ENCODE data around the gene DMBT1.
"Not testable (repeated sequence)": the region's sequence is repeated elsewhere in the genome, so short reads cannot be mapped to it uniquely, and the experiment has no call there.

DMBT1 gene

GRCh38 chr10:122566632-122567031 is 6.1 kb downstream of the DMBT1 start:
- Histone ChIP-seq H3K36me3 (ENCODE audit: control insufficient read depth, insufficient read depth, low read length) (no peaks in the 10 kb centered on the region), H3K9ac (ENCODE audit: low read depth, low read length) (no peak overlapping the region), H3K4me1 (ENCODE audit: control insufficient read depth, insufficient read depth, low read length) (no peaks in the 10 kb centered on the region), H3K9me3 (ENCODE audit: control insufficient read depth, insufficient read depth, low read length) (no peaks in the 10 kb centered on the region), H3K27me3 (ENCODE audit: control insufficient read depth, insufficient read depth, low read length) (no peaks in the 10 kb centered on the region), H3K4me3 (ENCODE audit: low read depth, low read length) (no peak overlapping the region)

GRCh38 chr10:122567056-122567660 is 6.6 kb downstream of the DMBT1 start:
- H3K4me1 ChIP-seq (ENCODE audit: control insufficient read depth, insufficient read depth, low read length), result no peaks in the 10 kb centered on the region
- H3K9ac ChIP-seq (ENCODE audit: low read depth, low read length), result no peak overlapping the region
- H3K36me3 ChIP-seq (ENCODE audit: control insufficient read depth, insufficient read depth, low read length), result no peaks in the 10 kb centered on the region
- no peak overlapping the region for H3K4me3 ChIP-seq (ENCODE audit: low read depth, low read length)
- no peaks in the 10 kb centered on the region for H3K27me3 ChIP-seq (ENCODE audit: control insufficient read depth, insufficient read depth, low read length)
- no peaks in the 10 kb centered on the region for H3K9me3 ChIP-seq (ENCODE audit: control insufficient read depth, insufficient read depth, low read length)

GRCh38 chr10:122568551-122568950 is 8.0 kb downstream of the DMBT1 start:
- no peak overlapping the region for H3K9ac ChIP-seq (ENCODE audit: low read depth, low read length)
- H3K4me1 ChIP-seq (ENCODE audit: control insufficient read depth, insufficient read depth, low read length), result no peaks in the 10 kb centered on the region
- no peaks in the 10 kb centered on the region for H3K36me3 ChIP-seq (ENCODE audit: control insufficient read depth, insufficient read depth, low read length)
- no peaks in the 10 kb centered on the region for H3K27me3 ChIP-seq (ENCODE audit: control insufficient read depth, insufficient read depth, low read length)
- no peaks in the 10 kb centered on the region for H3K9me3 ChIP-seq (ENCODE audit: control insufficient read depth, insufficient read depth, low read length)
- no peak overlapping the region for H3K4me3 ChIP-seq (ENCODE audit: low read depth, low read length)

GRCh38 chr10:122570920-122571319 is 10.4 kb downstream of the DMBT1 start:
- Histone ChIP-seq H3K9me3 (ENCODE audit: control insufficient read depth, insufficient read depth, low read length) (peaks cover 4% of the 10 kb centered on the region), H3K4me1 (ENCODE audit: control insufficient read depth, insufficient read depth, low read length) (no peaks in the 10 kb centered on the region), H3K36me3 (ENCODE audit: control insufficient read depth, insufficient read depth, low read length) (no peaks in the 10 kb centered on the region), H3K9ac (ENCODE audit: low read depth, low read length) (no peak overlapping the region), H3K4me3 (ENCODE audit: low read depth, low read length) (no peak overlapping the region), H3K27me3 (ENCODE audit: control insufficient read depth, insufficient read depth, low read length) (no peaks in the 10 kb centered on the region)

GRCh38 chr10:122571892-122572291 is 11.3 kb downstream of the DMBT1 start:
- Histone ChIP-seq H3K4me3 (ENCODE audit: low read depth, low read length) (no peak overlapping the region), H3K36me3 (ENCODE audit: control insufficient read depth, insufficient read depth, low read length) (no peaks in the 10 kb centered on the region), H3K27me3 (ENCODE audit: control insufficient read depth, insufficient read depth, low read length) (no peaks in the 10 kb centered on the region), H3K9ac (ENCODE audit: low read depth, low read length) (no peak overlapping the region), H3K9me3 (ENCODE audit: control insufficient read depth, insufficient read depth, low read length) (peaks cover 4% of the 10 kb centered on the region), H3K4me1 (ENCODE audit: control insufficient read depth, insufficient read depth, low read length) (no peaks in the 10 kb centered on the region)

- Histone ChIP-seq H3K27me3 (ENCODE audit: control insufficient read depth, insufficient read depth, low read length) (no peaks in the 10 kb centered on the region), H3K4me3 (ENCODE audit: low read depth, low read length) (no peak overlapping the region), H3K4me1 (ENCODE audit: control insufficient read depth, insufficient read depth, low read length) (no peaks in the 10 kb centered on the region), H3K9me3 (ENCODE audit: control insufficient read depth, insufficient read depth, low read length) (peaks cover 4% of the 10 kb centered on the region), H3K9ac (ENCODE audit: low read depth, low read length) (no peak overlapping the region), H3K36me3 (ENCODE audit: control insufficient read depth, insufficient read depth, low read length) (no peaks in the 10 kb centered on the region)
These were observed 15.2 kb downstream of the DMBT1 start for GRCh38 chr10:122575776-122576175.

GRCh38 chr10:122576291-122576690 is 15.7 kb downstream of the DMBT1 start:
- H3K9me3 ChIP-seq (ENCODE audit: control insufficient read depth, insufficient read depth, low read length), result peaks cover 4% of the 10 kb centered on the region
- H3K9ac ChIP-seq (ENCODE audit: low read depth, low read length), result no peak overlapping the region
- no peaks in the 10 kb centered on the region for H3K36me3 ChIP-seq (ENCODE audit: control insufficient read depth, insufficient read depth, low read length)
- H3K4me3 ChIP-seq (ENCODE audit: low read depth, low read length), result no peak overlapping the region
- no peaks in the 10 kb centered on the region for H3K27me3 ChIP-seq (ENCODE audit: control insufficient read depth, insufficient read depth, low read length)
- H3K4me1 ChIP-seq (ENCODE audit: control insufficient read depth, insufficient read depth, low read length), result no peaks in the 10 kb centered on the region

- peaks cover 4% of the 10 kb centered on the region for H3K9me3 ChIP-seq (ENCODE audit: control insufficient read depth, insufficient read depth, low read length)
These were observed 16.8 kb downstream of the DMBT1 start for GRCh38 chr10:122577311-122577885.

GRCh38 chr10:122586070-122586469 is 25.5 kb downstream of the DMBT1 start:
- H3K36me3 ChIP-seq (ENCODE audit: control insufficient read depth, insufficient read depth, low read length); H3K27me3 ChIP-seq (ENCODE audit: control insufficient read depth, insufficient read depth, low read length); H3K4me3 ChIP-seq (ENCODE audit: low read depth, low read length); H3K4me1 ChIP-seq (ENCODE audit: control insufficient read depth, insufficient read depth, low read length); H3K9ac ChIP-seq (ENCODE audit: low read depth, low read length); H3K9me3 ChIP-seq (ENCODE audit: control insufficient read depth, insufficient read depth, low read length): not testable (repeated sequence)

More at GRCh38 chr10:122577311-122577885, 16.8 kb downstream of the DMBT1 start:
- H3K27me3 ChIP-seq (ENCODE audit: control insufficient read depth, insufficient read depth, low read length), result no peaks in the 10 kb centered on the region
- no peaks in the 10 kb centered on the region for H3K4me1 ChIP-seq (ENCODE audit: control insufficient read depth, insufficient read depth, low read length)
- no peak overlapping the region for H3K9ac ChIP-seq (ENCODE audit: low read depth, low read length)
- no peaks in the 10 kb centered on the region for H3K36me3 ChIP-seq (ENCODE audit: control insufficient read depth, insufficient read depth, low read length)
- no peak overlapping the region for H3K4me3 ChIP-seq (ENCODE audit: low read depth, low read length)

- no peaks in the 10 kb centered on the region for H3K27me3 ChIP-seq (ENCODE audit: control insufficient read depth, insufficient read depth, low read length)
- no peaks in the 10 kb centered on the region for H3K9me3 ChIP-seq (ENCODE audit: control insufficient read depth, insufficient read depth, low read length)
- no peaks in the 10 kb centered on the region for H3K36me3 ChIP-seq (ENCODE audit: control insufficient read depth, insufficient read depth, low read length)
- no peak overlapping the region for H3K4me3 ChIP-seq (ENCODE audit: low read depth, low read length)
- no peaks in the 10 kb centered on the region for H3K4me1 ChIP-seq (ENCODE audit: control insufficient read depth, insufficient read depth, low read length)
- H3K9ac ChIP-seq (ENCODE audit: low read depth, low read length), result no peak overlapping the region
These were observed 26.7 kb downstream of the DMBT1 start for GRCh38 chr10:122587098-122587760.

GRCh38 chr10:122588381-122588780 is 27.8 kb downstream of the DMBT1 start:
- Histone ChIP-seq H3K27me3 (ENCODE audit: control insufficient read depth, insufficient read depth, low read length) (no peaks in the 10 kb centered on the region), H3K9me3 (ENCODE audit: control insufficient read depth, insufficient read depth, low read length) (no peaks in the 10 kb centered on the region), H3K4me1 (ENCODE audit: control insufficient read depth, insufficient read depth, low read length) (no peaks in the 10 kb centered on the region), H3K9ac (ENCODE audit: low read depth, low read length) (no peak overlapping the region), H3K4me3 (ENCODE audit: low read depth, low read length) (no peak overlapping the region), H3K36me3 (ENCODE audit: control insufficient read depth, insufficient read depth, low read length) (no peaks in the 10 kb centered on the region)

GRCh38 chr10:122590153-122590552 is 29.6 kb downstream of the DMBT1 start:
- no peaks in the 10 kb centered on the region for H3K36me3 ChIP-seq (ENCODE audit: control insufficient read depth, insufficient read depth, low read length)

More at GRCh38 chr10:122590153-122590552, 29.6 kb downstream of the DMBT1 start:
- Histone ChIP-seq H3K4me3 (ENCODE audit: low read depth, low read length) (no peak overlapping the region), H3K27me3 (ENCODE audit: control insufficient read depth, insufficient read depth, low read length) (no peaks in the 10 kb centered on the region), H3K9me3 (ENCODE audit: control insufficient read depth, insufficient read depth, low read length) (no peaks in the 10 kb centered on the region), H3K9ac (ENCODE audit: low read depth, low read length) (no peak overlapping the region), H3K4me1 (ENCODE audit: control insufficient read depth, insufficient read depth, low read length) (no peaks in the 10 kb centered on the region)

Measured in iPS-15b (cell line).